H4 (cell line): ENCODE measurements around the gene NSFL1C. TPM values are rescaled to one million over a fixed set of nuclear protein-coding genes. Genes with fewer than 3 reads are reported as not detected.

Experiments
- total RNA-seq: library from RNA; depleted of rRNA; stranded (reverse); fragments of >200 nt; shearing (Covaris generic); gene quantifications from 2 replicates; pipeline ENCODE4 v1.2.3, GENCODE V29; 2014; rRNA removed

Gene NSFL1C
- total RNA-seq, 1 experiment from 2014 or later, result 31.9 TPM

Other genes with a start within 250 kb of the NSFL1C start
- 0.12 TPM in 1 of 2 replicates, not detected in the other for gene RAD21L1, start 240.8 kb downstream of the NSFL1C start, total RNA-seq
- gene SNPH, start 200.6 kb downstream of the NSFL1C start, total RNA-seq, result 0.99 and 1.5 TPM in 2 replicates
- 0.29 and 0.56 TPM in 2 replicates for gene SDCBP2, start 137.7 kb downstream of the NSFL1C start, total RNA-seq
- gene FKBP1A, start 73.8 kb downstream of the NSFL1C start, total RNA-seq, result 124 and 134 TPM in 2 replicates
- not detected in 2 replicates for gene SIRPB2, start 24.6 kb upstream of the NSFL1C start, total RNA-seq
- not detected in 2 replicates for gene SIRPD, start 90.9 kb upstream of the NSFL1C start, total RNA-seq
- gene SIRPB1, start 153.2 kb upstream of the NSFL1C start, total RNA-seq, result 0.31 and 1.6 TPM in 2 replicates
- not detected in 2 replicates for gene SIRPG, start 190.9 kb upstream of the NSFL1C start, total RNA-seq